Stimulated activated CD4-positive, alpha-beta T cell treated with anti-CD3 and anti-CD28 coated beads, Interleukin-4, amount 100 ng/mL, for 24 hours (primary cell): ENCODE measurements around the gene CLDND1.

Experiments used
- DNase-seq: peaks from one replicate; pipeline ENCODE4 v3.0.0-alpha.2; 2020

CLDND1 gene

GRCh38 chr3:98513091-98513511 is 9.6 kb downstream of the CLDND1 start:
- no peak for DNase-seq

- no peak for DNase-seq
These were observed 10.1 kb downstream of the CLDND1 start for GRCh38 chr3:98512576-98512975.

- DNase-seq = no peak
These were observed 14.1 kb downstream of the CLDND1 start for GRCh38 chr3:98508582-98508981.

GRCh38 chr3:98504539-98504938 is 18.2 kb downstream of the CLDND1 start:
- no peak for DNase-seq

GRCh38 chr3:98501863-98502576 is 20.7 kb downstream of the CLDND1 start:
- DNase-seq = no peak

GRCh38 chr3:98501270-98501669 is 21.4 kb downstream of the CLDND1 start:
- no peak for DNase-seq

GRCh38 chr3:98500019-98500418 is 22.7 kb downstream of the CLDND1 start:
- DNase-seq = no peak

GRCh38 chr3:98497381-98497780 is 25.3 kb downstream of the CLDND1 start, which contains the start of gene OR5K2:
OR5K2 (plus strand) TSS chr3:98497681; CDS start chr3:98497681, 0 bp downstream.
- DNase-seq = no peak

GRCh38 chr3:98483626-98484025 is 39.1 kb downstream of the CLDND1 start:
- DNase-seq = no peak

GRCh38 chr3:98482717-98483482 is 39.8 kb downstream of the CLDND1 start:
- DNase-seq = no peak
